Femur (tissue), 1 donor: ENCODE results near the gene COL13A1.

Source experiments
- DNase-seq: peaks from one replicate; pipeline ENCODE4 v3.0.0-alpha.2; 2017

COL13A1 gene

GRCh38 chr10:69974551-69975155, 172.9 kb downstream of the COL13A1 start:
- no peak for DNase-seq

GRCh38 chr10:69976795-69977546, 175.3 kb downstream of the COL13A1 start:
- DNase-seq: no peak

- no peak for DNase-seq
Observed at GRCh38 chr10:69979174-69979573, 177.5 kb downstream of the COL13A1 start.

GRCh38 chr10:69980672-69981071, 179.0 kb downstream of the COL13A1 start:
- DNase-seq: no peak

GRCh38 chr10:69988094-69988493, 186.4 kb downstream of the COL13A1 start:
- DNase-seq: no peak

GRCh38 chr10:69991151-69991550, 189.4 kb downstream of the COL13A1 start:
- no peak for DNase-seq

GRCh38 chr10:69994262-69994661, 192.6 kb downstream of the COL13A1 start:
- peak; percentile 41 for DNase-seq

- DNase-seq: no peak
Observed at GRCh38 chr10:69996611-69997010, 194.9 kb downstream of the COL13A1 start.

- no peak for DNase-seq
Observed at GRCh38 chr10:70000262-70000661, 198.6 kb downstream of the COL13A1 start.

GRCh38 chr10:70007116-70007820, 205.6 kb downstream of the COL13A1 start:
- no peak for DNase-seq
